Measurements from ENCODE around the gene NLE1.

- TF ChIP-seq CTCF (IDR thresholded peaks at IDR 0.05) (no peak), POLR2A (IDR thresholded peaks at IDR 0.05) (no peak)
Measured at GRCh38 chr17:35117984-35118383, 24.1 kb downstream of the NLE1 start.
